GM18499 (cell line): ENCODE results near the gene RPN1.

Experiments used
- ATAC-seq: cut with Tn5 transposase; IDR thresholded peaks from one replicate; pipeline ENCODE4 v1.9.1; 2021; ENCODE audit warnings: moderate number of reproducible peaks; ENCODE audit not compliant: insufficient read depth, unreplicated experiment

RPN1 gene

GRCh38 chr3:128585189-128585588 is 65.4 kb downstream of the RPN1 start:
- ATAC-seq, result no peak

- no peak for ATAC-seq
These were observed 66.1 kb downstream of the RPN1 start for GRCh38 chr3:128584412-128585020.

- no peak for ATAC-seq
These were observed 69.1 kb downstream of the RPN1 start for GRCh38 chr3:128581566-128581965.

- ATAC-seq, result no peak
These were observed 70.7 kb downstream of the RPN1 start for GRCh38 chr3:128579927-128580326.

- no peak for ATAC-seq
These were observed 72.3 kb downstream of the RPN1 start for GRCh38 chr3:128578346-128578745.

- ATAC-seq, result no peak
These were observed 72.9 kb downstream of the RPN1 start for GRCh38 chr3:128577711-128578110.

GRCh38 chr3:128576290-128576689 is 74.3 kb downstream of the RPN1 start:
- ATAC-seq, result no peak

- ATAC-seq, result no peak
These were observed 74.8 kb downstream of the RPN1 start for GRCh38 chr3:128575777-128576176.

- no peak for ATAC-seq
These were observed 76.9 kb downstream of the RPN1 start for GRCh38 chr3:128573707-128574162.

- ATAC-seq, result no peak
These were observed 77.5 kb downstream of the RPN1 start for GRCh38 chr3:128573160-128573559.

GRCh38 chr3:128572644-128573105 is 77.9 kb downstream of the RPN1 start:
- no peak for ATAC-seq

GRCh38 chr3:128572013-128572412 is 78.6 kb downstream of the RPN1 start:
- no peak for ATAC-seq
